Measurements from ENCODE around the gene ERGIC1.

ERGIC1 gene

DNA sequence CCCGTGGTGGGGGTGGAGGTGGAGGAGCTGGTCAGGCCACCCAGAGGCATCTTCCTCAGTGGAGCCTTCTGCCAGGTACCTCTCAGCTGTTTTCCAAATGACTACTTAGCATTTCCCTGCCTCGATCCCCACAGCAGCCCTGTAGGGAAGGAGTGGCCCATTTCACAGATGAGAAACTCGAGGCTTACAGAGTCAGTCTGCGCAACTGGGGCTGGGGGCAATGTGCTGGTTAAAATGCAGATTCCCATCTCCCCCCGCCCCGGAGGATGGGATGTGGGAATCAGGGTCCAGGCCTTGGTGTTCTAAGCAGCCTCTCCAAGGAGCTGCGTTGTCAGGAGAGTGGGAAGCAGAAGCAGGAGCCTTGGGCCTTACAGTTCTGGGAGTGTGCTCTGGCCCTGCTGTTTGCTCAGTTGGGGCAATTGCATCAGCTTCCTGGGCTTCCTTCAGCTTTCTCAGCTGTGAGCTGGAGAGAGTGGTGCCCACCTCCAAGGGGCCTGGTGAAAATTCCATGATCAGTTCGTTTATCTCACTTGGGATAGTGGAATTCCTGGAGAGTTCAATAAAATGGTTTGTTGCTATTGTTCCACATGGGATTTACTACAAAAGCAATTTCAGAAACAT lies 19.4 kb downstream of the ERGIC1 start:
- H3K4me1 ChIP-seq (ENCODE audit: low read depth, poor library complexity, severe bottlenecking): peaks cover 12% of the 10 kb centered on the region
- no peaks in the 10 kb centered on the region for H3K27me3 ChIP-seq (ENCODE audit: insufficient read depth, low read depth)
- no peak overlapping the region for H3K4me2 ChIP-seq
- no peak overlapping the region for H2AFZ ChIP-seq (ENCODE audit: low read depth)
- H3K27ac ChIP-seq: no peak overlapping the region
- peaks cover 73% of the 10 kb centered on the region for H3K79me2 ChIP-seq (ENCODE audit: insufficient read depth, low read depth)
- no peak overlapping the region for H3K9ac ChIP-seq
- no peaks in the 10 kb centered on the region for H4K20me1 ChIP-seq (ENCODE audit: insufficient read depth)
- H3K36me3 ChIP-seq (ENCODE audit: insufficient read depth): no peaks in the 10 kb centered on the region
- H3K4me3 ChIP-seq (IDR thresholded peaks at IDR 0.05; ENCODE audit: insufficient read depth, low read depth, low read length): no peak overlapping the region
- TF ChIP-seq, protein P1, sequence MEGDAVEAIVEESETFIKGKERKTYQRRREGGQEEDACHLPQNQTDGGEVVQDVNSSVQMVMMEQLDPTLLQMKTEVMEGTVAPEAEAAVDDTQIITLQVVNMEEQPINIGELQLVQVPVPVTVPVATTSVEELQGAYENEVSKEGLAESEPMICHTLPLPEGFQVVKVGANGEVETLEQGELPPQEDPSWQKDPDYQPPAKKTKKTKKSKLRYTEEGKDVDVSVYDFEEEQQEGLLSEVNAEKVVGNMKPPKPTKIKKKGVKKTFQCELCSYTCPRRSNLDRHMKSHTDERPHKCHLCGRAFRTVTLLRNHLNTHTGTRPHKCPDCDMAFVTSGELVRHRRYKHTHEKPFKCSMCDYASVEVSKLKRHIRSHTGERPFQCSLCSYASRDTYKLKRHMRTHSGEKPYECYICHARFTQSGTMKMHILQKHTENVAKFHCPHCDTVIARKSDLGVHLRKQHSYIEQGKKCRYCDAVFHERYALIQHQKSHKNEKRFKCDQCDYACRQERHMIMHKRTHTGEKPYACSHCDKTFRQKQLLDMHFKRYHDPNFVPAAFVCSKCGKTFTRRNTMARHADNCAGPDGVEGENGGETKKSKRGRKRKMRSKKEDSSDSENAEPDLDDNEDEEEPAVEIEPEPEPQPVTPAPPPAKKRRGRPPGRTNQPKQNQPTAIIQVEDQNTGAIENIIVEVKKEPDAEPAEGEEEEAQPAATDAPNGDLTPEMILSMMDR (conservative IDR thresholded peaks at IDR 0.05; ENCODE audit: low read depth, low read length): no peak

DNA sequence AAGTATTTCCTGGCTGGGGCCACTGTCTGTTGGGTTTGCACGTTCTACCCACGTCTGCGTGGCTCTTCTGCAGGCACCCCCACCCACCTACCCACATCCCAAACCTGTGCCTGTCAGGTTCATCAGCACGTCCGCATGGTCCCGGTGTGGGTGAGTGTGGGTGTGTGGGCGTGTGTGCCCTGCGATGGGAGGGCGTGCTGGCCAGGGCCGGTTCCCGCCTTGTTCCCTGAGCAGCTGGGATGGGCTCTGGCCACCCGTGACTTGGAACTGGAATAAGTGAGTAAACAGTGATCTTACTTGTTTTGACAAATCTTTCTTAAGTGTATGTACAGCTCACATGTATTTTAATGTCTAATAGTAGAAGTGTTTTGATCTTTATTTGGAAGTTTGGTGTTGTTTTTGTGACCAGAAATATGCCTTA lies 20.4 kb downstream of the ERGIC1 start:
- no peak overlapping the region for H3K9ac ChIP-seq
- TF ChIP-seq, protein P1 (conservative IDR thresholded peaks at IDR 0.05; ENCODE audit: low read depth, low read length): no peak
- H3K4me1 ChIP-seq (ENCODE audit: low read depth, poor library complexity, severe bottlenecking): peaks cover 12% of the 10 kb centered on the region
- H3K79me2 ChIP-seq (ENCODE audit: insufficient read depth, low read depth): peaks cover 64% of the 10 kb centered on the region; the same call in 1 of the 2 replicates
- H4K20me1 ChIP-seq (ENCODE audit: insufficient read depth): no peaks in the 10 kb centered on the region
- H3K4me2 ChIP-seq: no peak overlapping the region
- H3K4me3 ChIP-seq (IDR thresholded peaks at IDR 0.05; ENCODE audit: insufficient read depth, low read depth, low read length): no peak overlapping the region
- no peak overlapping the region for H3K27ac ChIP-seq
- no peaks in the 10 kb centered on the region for H3K27me3 ChIP-seq (ENCODE audit: insufficient read depth, low read depth)
- H2AFZ ChIP-seq (ENCODE audit: low read depth): no peak overlapping the region
- H3K36me3 ChIP-seq (ENCODE audit: insufficient read depth): no peaks in the 10 kb centered on the region

DNA sequence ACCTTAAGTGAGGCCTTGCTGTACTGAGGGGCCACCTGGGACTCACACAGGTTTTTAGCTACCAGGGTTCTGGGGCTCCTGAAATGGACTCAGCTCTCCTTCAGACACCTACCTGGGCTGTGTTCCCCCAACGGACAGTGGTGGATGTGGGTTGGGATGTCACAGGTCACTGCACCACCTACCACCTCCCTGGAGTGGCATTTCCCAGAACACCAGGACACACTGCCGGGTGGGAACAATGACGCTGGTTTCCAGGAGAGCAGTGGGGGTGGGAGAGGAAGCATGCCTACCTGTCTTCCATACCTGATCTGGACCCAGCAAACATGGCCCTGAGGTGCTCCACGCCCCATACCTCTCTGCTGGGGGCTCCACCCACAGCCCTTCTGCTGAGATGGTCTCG lies 20.9 kb downstream of the ERGIC1 start:
- Histone ChIP-seq H3K4me2 (no peak overlapping the region), H3K27ac (no peak overlapping the region), H3K79me2 (ENCODE audit: insufficient read depth, low read depth) (peaks cover 59% of the 10 kb centered on the region; the same call in 1 of the 2 replicates), H3K36me3 (ENCODE audit: insufficient read depth) (no peaks in the 10 kb centered on the region), H3K27me3 (ENCODE audit: insufficient read depth, low read depth) (no peaks in the 10 kb centered on the region), H3K4me1 (ENCODE audit: low read depth, poor library complexity, severe bottlenecking) (peaks cover 12% of the 10 kb centered on the region), H3K9ac (no peak overlapping the region), H2AFZ (ENCODE audit: low read depth) (no peak overlapping the region), H3K4me3 (IDR thresholded peaks at IDR 0.05; ENCODE audit: insufficient read depth, low read depth, low read length) (no peak overlapping the region), H4K20me1 (ENCODE audit: insufficient read depth) (no peaks in the 10 kb centered on the region)
- TF ChIP-seq, protein P1 (conservative IDR thresholded peaks at IDR 0.05; ENCODE audit: low read depth, low read length): no peak

DNA sequence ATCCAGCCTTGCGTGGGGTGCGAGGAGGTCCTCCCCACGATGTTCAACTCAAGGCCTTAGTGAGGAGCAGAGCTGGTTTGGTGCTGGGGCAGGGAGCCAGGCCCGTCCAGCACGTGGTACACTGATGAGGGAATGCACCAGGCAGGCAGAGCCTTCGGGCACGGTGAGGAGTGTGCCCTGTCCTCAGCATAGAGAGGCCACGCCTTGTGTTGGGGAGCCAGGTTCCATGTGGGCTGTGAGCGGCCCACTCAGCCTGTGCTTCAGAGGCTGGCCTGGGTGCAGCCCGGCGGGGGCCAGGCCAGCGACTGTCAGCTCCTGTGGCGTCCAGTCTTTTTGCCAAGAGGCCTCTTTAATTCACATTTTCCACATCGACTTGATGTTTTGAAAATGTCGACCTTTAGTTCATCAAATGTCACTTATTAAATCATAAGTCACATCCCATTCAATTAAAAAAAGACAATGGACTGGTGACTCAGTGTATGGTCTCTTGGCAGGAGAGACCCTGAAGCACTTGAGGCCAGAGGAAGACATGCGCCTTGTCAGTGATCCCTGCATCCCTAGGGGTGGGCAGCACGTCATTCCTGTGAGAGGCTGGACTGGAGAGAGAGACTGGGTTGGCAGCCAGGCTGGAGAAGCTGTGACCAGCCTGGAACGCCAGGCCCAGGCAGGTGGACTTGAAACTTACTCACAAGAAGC lies 21.7 kb downstream of the ERGIC1 start:
- H3K27ac ChIP-seq: no peak overlapping the region
- no peaks in the 10 kb centered on the region for H4K20me1 ChIP-seq (ENCODE audit: insufficient read depth)
- TF ChIP-seq, protein P1 (conservative IDR thresholded peaks at IDR 0.05; ENCODE audit: low read depth, low read length): no peak

More for the DNA sequence above, 21.7 kb downstream of the ERGIC1 start:
- H2AFZ ChIP-seq (ENCODE audit: low read depth): no peak overlapping the region
- no peaks in the 10 kb centered on the region for H3K27me3 ChIP-seq (ENCODE audit: insufficient read depth, low read depth)
- no peak overlapping the region for H3K4me3 ChIP-seq (IDR thresholded peaks at IDR 0.05; ENCODE audit: insufficient read depth, low read depth, low read length)
- H3K4me2 ChIP-seq: no peak overlapping the region
- H3K4me1 ChIP-seq (ENCODE audit: low read depth, poor library complexity, severe bottlenecking): peaks cover 12% of the 10 kb centered on the region
- H3K9ac ChIP-seq: no peak overlapping the region
- H3K79me2 ChIP-seq (ENCODE audit: insufficient read depth, low read depth): peaks cover 55% of the 10 kb centered on the region; the same call in 1 of the 2 replicates
- no peaks in the 10 kb centered on the region for H3K36me3 ChIP-seq (ENCODE audit: insufficient read depth)

All from KMS-11 (cell line).